Activated CD4-positive, alpha-beta T cell treated with anti-CD3 and anti-CD28 coated beads, Interleukin-10, Interleukin-2, amounts not matched to agents 100 ng/mL and 50 ng/mL, durations not matched to agents 16 hours and 8 hours (primary cell): Measurements from ENCODE around the gene PSAP.
"Not testable (repeated sequence)": the region's sequence is repeated elsewhere in the genome, so short reads cannot be mapped to it uniquely, and the experiment has no call there.

ENCODE experiments used
- DNase-seq: peaks from one replicate; pipeline ENCODE4 v3.0.0-alpha.2; 2020

Gene PSAP

DNA sequence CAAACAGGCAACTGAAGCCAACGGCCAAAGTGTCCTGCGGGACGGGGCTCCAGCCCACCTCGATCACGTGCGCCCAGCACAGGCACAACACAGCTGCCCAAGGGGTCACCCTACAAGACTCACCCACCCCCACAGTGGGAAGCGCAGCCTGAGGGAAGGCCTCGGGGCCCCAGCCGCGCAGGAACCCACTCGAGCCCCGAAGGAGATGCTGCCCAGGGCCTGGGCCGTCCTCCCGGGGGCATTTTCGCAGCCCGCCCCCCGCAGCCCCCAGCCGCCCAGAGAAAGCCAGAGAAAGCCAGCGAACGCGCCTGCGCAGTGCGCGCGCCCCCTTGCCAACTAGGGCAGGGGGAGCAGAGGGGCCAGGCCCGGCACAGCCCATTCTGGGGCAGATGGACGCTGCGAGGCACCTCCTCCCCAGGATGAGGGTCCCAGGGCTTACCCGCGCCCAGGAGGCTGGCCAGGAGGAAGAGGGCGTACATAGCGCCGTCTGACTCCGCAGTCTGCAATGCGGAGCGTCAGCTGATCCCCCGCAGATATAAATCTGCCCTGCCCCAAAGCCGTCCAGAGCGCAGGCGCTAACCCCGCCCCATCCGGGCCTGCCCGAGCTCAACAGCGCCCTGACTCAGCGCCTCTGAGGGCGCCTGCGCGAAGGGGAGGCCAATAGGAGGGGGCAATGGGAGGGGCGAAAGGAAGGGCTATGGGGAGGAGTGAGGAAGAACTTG is at the start of gene PSAP:
PSAP (minus strand) TSS at position 509 of the 722 bp plus-strand sequence; CDS start at position 479, 30 bp downstream.
- peak; percentile 99 for DNase-seq

GRCh38 chr10:71900441-71901180 is 49.6 kb upstream of the PSAP start:
- no peak for DNase-seq

GRCh38 chr10:71899665-71900412 is 48.8 kb upstream of the PSAP start:
- DNase-seq: no peak

DNA sequence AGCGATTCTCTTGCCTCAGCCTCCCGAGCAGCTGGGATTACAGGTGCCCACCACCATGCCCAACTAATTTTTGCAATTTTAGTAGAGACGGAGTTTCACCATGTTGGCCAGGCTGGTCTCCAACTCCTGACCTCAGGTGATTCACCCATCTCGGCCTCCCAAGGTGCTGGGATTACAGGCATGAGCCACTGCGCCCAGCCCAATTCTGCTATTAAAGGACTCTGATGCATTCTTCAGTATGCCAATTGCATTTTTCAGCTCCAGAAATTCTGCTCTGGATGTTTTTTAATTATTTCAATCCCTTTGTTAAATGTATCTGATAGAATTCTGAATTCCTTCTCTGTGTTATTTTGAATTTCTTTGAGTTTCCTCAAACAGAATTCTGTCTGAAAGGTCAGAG is 47.3 kb upstream of the PSAP start:
- DNase-seq: not testable (repeated sequence)

GRCh38 chr10:71893920-71894319 is 42.9 kb upstream of the PSAP start:
- DNase-seq: no peak

GRCh38 chr10:71893258-71893815 is 42.3 kb upstream of the PSAP start:
- DNase-seq: no peak

DNA sequence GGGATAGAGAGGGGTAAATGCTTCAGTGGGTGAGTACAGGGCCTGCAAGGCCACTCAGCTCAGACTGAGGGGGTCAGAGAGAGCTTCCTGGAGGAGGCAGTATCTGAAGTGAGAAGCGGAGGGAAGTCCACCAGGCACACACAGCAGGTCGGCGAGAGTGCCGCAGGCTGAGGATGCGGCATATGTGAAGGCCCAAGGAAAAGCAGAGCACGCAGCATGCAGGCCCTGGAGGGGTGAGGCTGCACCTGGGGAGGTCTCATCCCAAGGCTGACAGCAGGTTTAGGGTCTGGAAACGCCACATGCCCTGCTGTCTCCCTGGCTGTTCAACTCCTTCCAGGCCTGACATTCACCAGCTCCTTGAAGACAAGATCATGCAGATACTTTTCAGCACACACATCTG is 40.4 kb upstream of the PSAP start:
- no peak for DNase-seq

DNA sequence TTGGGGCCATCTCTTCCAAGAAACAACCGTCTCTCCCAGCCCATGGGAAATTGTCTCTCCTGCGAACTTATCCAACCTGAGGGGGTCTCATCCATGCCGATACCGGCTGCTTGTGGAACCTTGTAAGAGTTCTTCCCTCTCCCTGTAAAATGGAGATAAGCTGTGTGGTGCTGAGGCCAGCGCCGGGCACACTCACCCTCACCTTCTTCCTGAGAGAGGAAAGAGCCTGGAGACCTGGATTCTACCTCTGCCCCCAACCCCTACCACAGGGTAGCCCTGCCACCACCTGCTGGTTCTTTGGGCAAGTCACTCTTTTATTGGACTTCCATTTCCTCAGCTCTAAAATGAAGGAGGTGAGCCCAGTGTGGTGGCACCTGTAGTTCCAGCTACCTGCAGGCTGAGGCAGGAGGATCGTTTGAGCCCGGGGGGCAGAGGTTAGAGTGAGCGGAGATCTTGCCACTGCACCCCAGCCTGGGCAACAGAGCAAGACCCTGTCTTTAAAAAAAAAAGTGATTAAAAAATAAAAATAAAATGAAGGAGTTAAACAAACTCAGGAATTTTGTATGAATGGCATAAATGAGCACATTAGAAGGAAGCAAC is 38.4 kb upstream of the PSAP start:
- DNase-seq: no peak

GRCh38 chr10:71888623-71889387 is 37.8 kb upstream of the PSAP start:
- peak; percentile 62 for DNase-seq

DNA sequence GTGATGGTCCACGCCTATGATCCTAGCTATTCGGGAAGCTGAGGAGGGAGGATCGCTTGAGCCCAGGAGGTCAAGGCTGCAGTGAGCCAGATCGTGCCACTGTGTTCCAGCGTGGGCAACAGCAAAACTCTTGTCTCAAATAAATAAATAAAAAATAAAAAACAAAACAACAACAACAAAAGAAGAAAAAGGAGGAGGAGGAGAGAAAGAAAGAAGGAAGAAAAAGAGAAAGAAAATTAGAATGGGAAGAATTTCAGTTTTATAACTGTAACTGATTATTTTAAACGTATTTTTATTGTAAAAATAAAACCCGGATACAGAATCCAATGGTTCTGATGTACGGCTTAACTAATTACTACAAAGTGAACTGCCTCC is 37.2 kb upstream of the PSAP start:
- DNase-seq: no peak

DNA sequence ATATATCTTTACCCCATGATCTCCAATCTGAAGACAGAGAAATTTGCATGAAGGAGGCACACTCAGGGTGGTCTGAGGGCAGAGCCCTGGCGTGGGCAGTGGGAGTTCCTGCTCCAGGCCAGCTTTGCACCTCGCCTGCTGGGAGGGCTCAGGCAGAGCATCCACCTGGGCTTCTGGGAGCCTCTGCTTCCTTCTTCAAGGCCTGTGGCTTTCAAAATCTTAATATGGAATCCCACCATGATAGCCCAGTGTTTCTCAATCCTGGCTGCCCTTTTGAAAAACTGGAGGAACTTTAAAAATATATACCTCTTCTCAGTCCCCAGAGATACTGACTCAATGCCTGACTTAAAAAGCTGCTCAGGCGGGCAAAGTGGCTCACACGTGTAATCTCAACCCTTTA is 36.7 kb upstream of the PSAP start:
- no peak for DNase-seq

GRCh38 chr10:71882813-71883659 is 32.0 kb upstream of the PSAP start:
- no peak for DNase-seq

DNA sequence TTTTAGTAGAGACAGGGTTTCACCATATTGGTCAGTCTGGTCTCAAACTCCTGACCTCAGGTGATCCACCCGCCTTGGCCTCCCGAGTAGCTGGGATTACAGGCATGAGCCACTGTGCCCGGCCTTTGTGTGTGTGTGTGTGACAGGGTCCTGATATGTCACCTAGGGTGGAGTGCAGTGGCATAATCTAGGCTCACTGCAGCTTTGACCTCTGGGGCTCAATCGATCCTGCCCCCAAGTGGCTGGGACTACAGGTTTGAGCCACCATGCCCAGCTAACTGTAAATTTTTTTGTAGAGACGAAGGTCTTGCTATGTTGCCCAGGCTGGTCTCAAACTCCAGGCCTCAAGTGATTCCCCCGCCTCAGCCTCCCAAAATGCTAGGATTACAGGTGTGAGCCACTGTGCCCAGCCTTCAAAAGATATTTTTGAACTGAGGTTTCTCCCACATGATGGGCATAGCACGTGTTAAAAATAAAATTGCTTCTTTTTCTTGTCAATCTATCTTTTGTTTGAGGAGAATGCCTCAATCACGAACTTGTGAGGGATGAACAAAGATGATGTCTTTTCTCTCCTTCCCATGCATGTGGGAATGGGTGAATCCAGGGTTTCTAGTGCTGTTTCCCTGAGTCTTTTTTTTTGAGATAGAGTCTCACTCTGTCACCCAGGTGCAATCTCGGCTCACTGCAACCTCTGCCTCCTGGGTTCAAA is 30.8 kb upstream of the PSAP start:
- DNase-seq: no peak

DNA sequence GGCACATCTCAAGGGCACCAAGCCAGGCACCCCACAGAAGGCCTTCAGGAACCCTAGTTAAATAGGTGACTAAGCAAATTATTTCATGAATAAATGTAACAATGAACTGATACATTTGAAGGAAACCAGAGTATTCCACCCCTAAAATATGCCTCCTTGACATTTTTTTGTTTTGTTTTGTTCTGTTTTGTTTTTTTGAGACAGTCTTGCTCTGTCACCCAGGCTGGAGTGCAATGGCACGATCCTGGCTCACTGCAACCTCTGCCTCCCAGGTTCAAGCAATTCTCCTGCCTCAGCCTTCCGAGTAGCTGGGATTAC is 30.2 kb upstream of the PSAP start:
- not testable (repeated sequence) for DNase-seq

DNA sequence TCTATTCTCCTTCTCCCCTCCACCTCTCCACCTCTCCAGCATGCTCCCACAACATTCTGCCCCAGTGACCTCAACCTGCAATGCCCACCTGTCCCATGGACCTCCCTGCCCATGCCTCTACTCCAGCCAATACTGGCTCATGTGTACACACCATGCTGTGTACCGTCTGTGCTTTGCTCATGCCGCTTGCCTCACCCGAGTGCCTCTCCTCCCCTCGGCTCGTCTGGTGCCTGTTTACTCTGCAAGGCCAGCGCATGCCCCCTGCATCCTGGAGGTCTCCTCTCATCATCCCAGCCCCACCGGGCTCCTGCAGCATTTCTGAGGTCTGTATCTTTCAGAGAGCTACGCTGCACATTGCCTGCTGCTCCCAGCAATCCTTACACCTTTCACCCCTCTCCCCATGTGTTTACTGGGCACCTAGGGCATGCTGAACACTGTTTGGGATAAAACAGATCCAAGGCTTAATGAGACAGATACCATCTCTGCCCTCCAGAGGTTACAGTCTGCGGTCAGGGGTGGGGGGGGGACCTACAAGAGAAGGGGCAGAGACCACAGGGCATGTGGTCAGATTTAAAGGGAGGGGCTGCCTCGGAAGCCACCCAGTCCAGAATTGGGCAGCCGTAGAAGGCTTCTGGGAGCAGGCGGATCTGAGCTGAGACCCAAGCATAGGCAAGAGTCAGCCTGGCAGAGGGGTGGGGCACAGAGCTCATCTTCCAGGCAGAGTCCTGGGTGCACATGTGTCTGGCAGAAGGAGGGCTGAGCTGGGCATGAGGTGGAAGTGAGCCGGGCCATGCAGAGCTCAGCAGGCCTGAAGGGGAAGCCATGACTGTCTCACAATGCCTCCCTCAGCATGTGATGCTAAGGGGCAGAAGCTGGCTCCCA is 29.6 kb upstream of the PSAP start:
- DNase-seq: no peak

- no peak for DNase-seq
Observed at GRCh38 chr10:71878327-71879034, 27.4 kb upstream of the PSAP start.

DNA sequence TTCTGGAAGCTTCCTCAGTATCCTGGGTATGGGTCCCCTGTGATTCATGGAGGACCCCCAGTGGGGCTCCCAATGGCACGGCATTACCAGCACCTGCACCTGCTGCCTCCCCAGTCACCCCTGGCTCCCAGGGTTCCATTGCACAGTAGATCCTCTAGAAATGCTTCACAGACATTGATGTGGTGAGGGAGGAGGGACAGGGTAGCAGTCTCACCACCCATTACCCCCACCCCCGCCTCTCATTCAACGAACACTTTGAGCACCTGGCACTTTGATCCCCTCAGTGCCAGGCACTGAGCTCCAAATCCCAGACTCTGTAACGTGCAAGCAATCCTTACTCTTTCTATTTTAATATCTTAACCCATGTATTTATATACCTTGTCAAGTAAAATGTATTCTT is 26.8 kb upstream of the PSAP start:
- DNase-seq: no peak

DNA sequence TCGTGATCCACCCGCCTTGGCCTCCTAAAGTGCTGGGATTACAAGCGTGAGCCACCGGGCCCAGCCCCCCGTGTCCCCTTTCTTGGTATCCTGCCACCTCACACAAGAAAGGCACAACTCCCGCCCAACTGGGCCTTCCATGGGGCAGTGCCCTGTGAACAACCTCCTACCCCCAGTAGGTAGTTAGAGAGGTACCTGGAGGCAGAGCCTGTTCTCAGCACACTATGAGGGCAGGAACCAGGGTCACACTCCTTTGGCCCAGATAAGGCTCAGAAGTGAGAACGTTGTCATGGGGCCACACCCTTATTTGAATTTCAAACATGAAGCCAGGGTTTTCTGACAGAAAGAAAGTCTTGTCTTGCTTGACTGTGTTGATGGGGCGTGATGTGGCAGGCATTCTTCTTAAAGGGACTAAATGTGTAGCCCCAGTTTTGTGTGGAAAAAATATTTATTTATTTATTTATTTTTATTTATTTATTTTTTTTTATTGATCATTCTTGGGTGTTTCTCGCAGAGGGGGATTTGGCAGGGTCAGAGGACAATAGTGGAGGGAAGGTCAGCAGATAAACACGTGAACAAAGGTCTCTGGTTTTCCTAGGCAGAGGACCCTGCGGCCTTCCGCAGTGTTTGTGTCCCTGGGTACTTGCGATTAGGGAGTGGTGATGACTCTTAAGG is 23.8 kb upstream of the PSAP start:
- not testable (repeated sequence) for DNase-seq
